IMR-90 (cell line): ENCODE measurements around the gene CDIP1.

ENCODE experiments used
- MAFK ChIP-seq: IDR thresholded peaks from 2 replicates; pipeline ENCODE4 v1.6.1; 2012; ENCODE audit warnings: low read depth, low read length, improper control_type of control experiment
- POLR2A ChIP-seq: IDR thresholded peaks from 2 replicates; pipeline ENCODE4 v1.6.1; 2012; ENCODE audit warnings: mild to moderate bottlenecking, low read depth, low read length
- TF ChIP-seq, protein P1 (sequence below): conservative IDR thresholded peaks from 2 replicates; pipeline ENCODE4 v1.5.1; 2012; ENCODE audit warnings: mild to moderate bottlenecking, low read depth, low read length, improper control_type of control experiment

DNA sequence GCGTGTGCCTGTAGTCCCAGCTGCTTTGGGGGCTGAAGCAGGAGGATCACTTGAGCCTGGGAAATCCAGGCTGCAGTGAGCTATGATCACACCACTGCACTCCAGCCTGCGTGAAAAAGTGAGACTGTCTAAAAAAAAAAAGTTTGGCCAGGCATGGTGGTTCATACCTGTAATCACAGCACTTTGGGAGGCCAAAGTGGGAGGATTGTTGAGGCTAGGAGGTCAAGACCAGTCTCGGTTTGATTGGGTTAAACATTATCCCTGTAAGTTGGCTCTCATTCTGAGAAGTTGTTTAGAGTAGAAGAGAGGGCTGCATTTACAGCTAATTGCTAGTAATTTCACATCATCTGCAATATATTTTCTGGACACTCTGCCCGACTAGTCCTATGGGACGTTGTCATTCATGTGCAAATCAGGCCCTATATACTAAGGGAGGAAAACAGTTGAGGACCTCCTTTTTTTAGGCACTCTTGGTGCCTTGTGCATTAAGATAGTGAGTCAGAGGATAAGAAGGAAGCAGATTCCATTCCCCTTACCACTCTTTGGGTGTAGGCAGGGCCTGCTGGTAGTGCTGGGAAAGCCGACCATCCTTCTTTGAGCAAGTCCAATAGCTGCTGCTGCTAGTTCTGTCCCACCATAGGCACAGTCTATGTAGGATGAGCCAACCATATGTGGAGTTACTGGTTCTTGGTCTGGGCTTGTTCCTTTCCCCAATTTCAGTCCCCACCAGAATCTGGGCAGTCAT is 43.7 kb downstream of the CDIP1 start:
- TF ChIP-seq, protein P1, sequence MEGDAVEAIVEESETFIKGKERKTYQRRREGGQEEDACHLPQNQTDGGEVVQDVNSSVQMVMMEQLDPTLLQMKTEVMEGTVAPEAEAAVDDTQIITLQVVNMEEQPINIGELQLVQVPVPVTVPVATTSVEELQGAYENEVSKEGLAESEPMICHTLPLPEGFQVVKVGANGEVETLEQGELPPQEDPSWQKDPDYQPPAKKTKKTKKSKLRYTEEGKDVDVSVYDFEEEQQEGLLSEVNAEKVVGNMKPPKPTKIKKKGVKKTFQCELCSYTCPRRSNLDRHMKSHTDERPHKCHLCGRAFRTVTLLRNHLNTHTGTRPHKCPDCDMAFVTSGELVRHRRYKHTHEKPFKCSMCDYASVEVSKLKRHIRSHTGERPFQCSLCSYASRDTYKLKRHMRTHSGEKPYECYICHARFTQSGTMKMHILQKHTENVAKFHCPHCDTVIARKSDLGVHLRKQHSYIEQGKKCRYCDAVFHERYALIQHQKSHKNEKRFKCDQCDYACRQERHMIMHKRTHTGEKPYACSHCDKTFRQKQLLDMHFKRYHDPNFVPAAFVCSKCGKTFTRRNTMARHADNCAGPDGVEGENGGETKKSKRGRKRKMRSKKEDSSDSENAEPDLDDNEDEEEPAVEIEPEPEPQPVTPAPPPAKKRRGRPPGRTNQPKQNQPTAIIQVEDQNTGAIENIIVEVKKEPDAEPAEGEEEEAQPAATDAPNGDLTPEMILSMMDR, result no peak
- TF ChIP-seq MAFK, result no peak
- no peak for TF ChIP-seq POLR2A
